AML-193 (cell line): ENCODE measurements around the gene MAP3K20.
A peak's percentile ranks its signal among the peaks of the same experiment; 100 is the strongest.
"Not testable (repeated sequence)": the region's sequence is repeated elsewhere in the genome, so short reads cannot be mapped to it uniquely, and the experiment has no call there.

Source experiments
- DNase-seq, 2 experiments: peaks; one replicate each; lab custom pipeline; 2025; lab: John Stamatoyannopoulos, UW

The MAP3K20 gene

GRCh38 chr2:173126819-173127218 is 51.2 kb downstream of the MAP3K20 start:
- DNase-seq = peak; percentile 3 to 7

GRCh38 chr2:173128132-173128531 is 52.5 kb downstream of the MAP3K20 start:
- DNase-seq = not testable (repeated sequence)

- no peak for DNase-seq
Measured at GRCh38 chr2:173130496-173131465, 55.1 kb downstream of the MAP3K20 start.

- no peak for DNase-seq
Measured at GRCh38 chr2:173132531-173132930, 56.9 kb downstream of the MAP3K20 start.

GRCh38 chr2:173134703-173135102 is 59.1 kb downstream of the MAP3K20 start:
- peak; percentile 24 to 34 for DNase-seq

- DNase-seq = no peak
Measured at GRCh38 chr2:173136067-173136466, 60.4 kb downstream of the MAP3K20 start.

GRCh38 chr2:173136599-173136998 is 61.0 kb downstream of the MAP3K20 start:
- no peak for DNase-seq

- no peak for DNase-seq
Measured at GRCh38 chr2:173137610-173138009, 62.0 kb downstream of the MAP3K20 start.

GRCh38 chr2:173138962-173139361 is 63.3 kb downstream of the MAP3K20 start:
- DNase-seq = no peak

GRCh38 chr2:173141666-173142065 is 66.0 kb downstream of the MAP3K20 start:
- DNase-seq = no peak

GRCh38 chr2:173145454-173145853 is 69.8 kb downstream of the MAP3K20 start:
- DNase-seq = no peak

- no peak for DNase-seq
Measured at GRCh38 chr2:173146590-173146989, 70.9 kb downstream of the MAP3K20 start.

GRCh38 chr2:173148520-173148919 is 72.9 kb downstream of the MAP3K20 start:
- no peak for DNase-seq

- no peak for DNase-seq
Measured at GRCh38 chr2:173149491-173149890, 73.8 kb downstream of the MAP3K20 start.

GRCh38 chr2:173150087-173150486 is 74.4 kb downstream of the MAP3K20 start:
- DNase-seq = no peak

GRCh38 chr2:173150963-173151362 is 75.3 kb downstream of the MAP3K20 start:
- DNase-seq = no peak

- no peak for DNase-seq
Measured at GRCh38 chr2:173151671-173152401, 76.2 kb downstream of the MAP3K20 start.

- no peak for DNase-seq
Measured at GRCh38 chr2:173153301-173153885, 77.7 kb downstream of the MAP3K20 start.

GRCh38 chr2:173157676-173158293 is 82.1 kb downstream of the MAP3K20 start:
- DNase-seq = no peak

- peak; percentile 51 to 54 for DNase-seq
Measured at GRCh38 chr2:173159791-173160463, 84.3 kb downstream of the MAP3K20 start.

- DNase-seq = no peak
Measured at GRCh38 chr2:173160618-173161017, 85.0 kb downstream of the MAP3K20 start.

GRCh38 chr2:173161040-173161439 is 85.4 kb downstream of the MAP3K20 start:
- DNase-seq = no peak
